Right cardiac atrium (tissue), 5 donors: ENCODE data around the gene TMBIM4. TPM values are rescaled to one million over a fixed set of nuclear protein-coding genes. Genes with fewer than 3 reads are reported as not detected.
"Not testable (repeated sequence)": the region's sequence is repeated elsewhere in the genome, so short reads cannot be mapped to it uniquely, and the experiment has no call there.

Experiments used
- ATAC-seq, 2 donors: fragments of 200-7000 bp; cut with Tn5 transposase; one replicate each; pipeline versions ENCODE4 v1.8.0 to v1.9.1; 2020; ENCODE audit warnings: moderate library complexity in 2 of 2, mild to moderate bottlenecking in 1 of 2
- DNase-seq, 3 donors: peaks; one replicate each; pipeline ENCODE4 v3.0.0-alpha.2; 2020
- H3K27ac ChIP-seq: one replicate; pipeline ENCODE4 v1.5.1; 2013; ENCODE audit warnings: mild to moderate bottlenecking, low read length, control low read depth, moderate library complexity
- H3K27me3 ChIP-seq: one replicate; pipeline ENCODE4 v1.6.1; 2013; ENCODE audit not compliant: control insufficient read depth, insufficient read depth
- H3K4me1 ChIP-seq: one replicate; pipeline ENCODE4 v1.6.1; 2013; ENCODE audit warnings: low read length; ENCODE audit not compliant: control insufficient read depth, insufficient read depth
- H3K4me3 ChIP-seq: one replicate; pipeline ENCODE4 v1.5.1; 2013; ENCODE audit warnings: low read length, control low read depth
- H3K9me3 ChIP-seq: one replicate; pipeline ENCODE4 v1.6.1; 2013; ENCODE audit warnings: low read length; ENCODE audit not compliant: control insufficient read depth
- WGBS: extraction: QIAGEN DNeasy Blood & Tissue Kit; methylation state at CpG from one replicate; pipeline ENCODE4 v1.1.7; 2013; 5-methylcytosine and 5-hydroxymethylcytosine counted together
- intact Hi-C, 4 donors: fragments of 100-400 bp; cut with DNase I; formaldehyde crosslinking; loops; one replicate each; pipeline versions ENCODE4 v1.11.0 to v1.14.0; 2022 to 2023
- polyA plus RNA-seq: library from polyadenylated mRNA; stranded (reverse); fragments of 200-250 nt; gene quantifications from one replicate; pipeline ENCODE4 v1.2.3, GENCODE V29; 2013
- total RNA-seq, 4 donors: library from RNA; stranded (reverse); fragmentation: NEBNext Ultra II Directional; extraction: Animal tissue kit (Norgen Biotek cat#: 25700); gene quantifications; one replicate each; pipeline ENCODE4 v1.2.1, GENCODE V29; 2021
- donor health status: healthy with polysubstance abuse.
- donor health status: DM: no; HTN: yes; CAD: no.
- donor health status: DM: no; HTN: no; CAD: no.
- donor health status: DM: no; HTN: yes; CAD: no; lungs with severe emphysema.
- donor health status: DM: yes; HTN: yes; CAD: no.

Gene TMBIM4
- total and polyA plus RNA-seq, 5 donors = 86.4 to 178 (median 91.3) TPM

DNA sequence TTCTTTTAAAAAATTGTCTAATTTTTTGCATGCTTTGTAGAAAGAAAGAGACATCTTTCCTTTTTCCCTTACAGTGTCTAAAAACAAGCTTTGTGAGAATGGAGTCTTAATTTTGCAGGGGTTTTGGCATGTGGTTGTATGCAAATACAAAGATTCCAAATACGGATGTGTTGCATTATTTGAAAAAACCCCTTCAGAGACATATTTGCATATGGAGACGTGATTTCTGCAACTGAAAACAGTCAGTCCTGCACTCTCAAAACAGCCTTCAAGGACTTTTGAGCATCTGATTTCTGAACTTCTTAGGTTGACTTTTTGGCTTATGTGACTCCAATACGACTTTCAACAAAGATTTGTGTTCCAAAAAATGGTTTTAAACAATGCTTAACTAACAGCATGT lies 27.0 kb upstream of the TMBIM4 start:
- Histone ChIP-seq H3K27ac (no peak overlapping the region), H3K4me3 (no peak overlapping the region), H3K9me3 (no peaks in the 10 kb centered on the region), H3K4me1 (peaks cover 5% of the 10 kb centered on the region), H3K27me3 (no peaks in the 10 kb centered on the region)
- DNase-seq (no peak), ATAC-seq (no peak)
- WGBS = 42% methylated on average over 3 of the region's 3 CpGs
- intact Hi-C loops = no loop called here

DNA sequence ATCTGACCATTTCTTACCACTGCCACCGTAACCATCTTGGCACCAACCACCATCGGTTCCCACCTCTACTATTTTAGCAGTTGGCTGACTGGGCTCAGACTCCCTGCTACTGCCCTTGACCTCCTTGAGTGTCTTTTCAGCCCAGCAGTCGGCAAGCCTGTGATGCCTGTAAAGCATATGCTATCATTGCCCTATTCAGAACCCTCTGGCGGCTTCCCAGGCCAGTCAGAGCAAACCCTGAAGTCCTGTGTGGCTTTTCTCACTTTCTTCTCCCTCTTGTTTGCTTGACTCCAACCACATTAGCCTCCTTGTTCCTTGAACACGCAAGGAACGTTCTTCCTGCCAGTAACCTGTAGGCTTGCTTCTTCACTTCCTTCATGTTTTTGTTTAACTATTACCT lies 25.4 kb upstream of the TMBIM4 start:
- H3K4me1 ChIP-seq = peaks cover 8% of the 10 kb centered on the region
- 67% methylated on average over 6 of the region's 6 CpGs for WGBS
- no peak overlapping the region for H3K4me3 ChIP-seq
- intact Hi-C loops = no loop called here
- H3K27me3 ChIP-seq = no peaks in the 10 kb centered on the region
- ATAC-seq (no peak), DNase-seq (no peak)
- no peak overlapping the region for H3K27ac ChIP-seq
- H3K9me3 ChIP-seq = no peaks in the 10 kb centered on the region

DNA sequence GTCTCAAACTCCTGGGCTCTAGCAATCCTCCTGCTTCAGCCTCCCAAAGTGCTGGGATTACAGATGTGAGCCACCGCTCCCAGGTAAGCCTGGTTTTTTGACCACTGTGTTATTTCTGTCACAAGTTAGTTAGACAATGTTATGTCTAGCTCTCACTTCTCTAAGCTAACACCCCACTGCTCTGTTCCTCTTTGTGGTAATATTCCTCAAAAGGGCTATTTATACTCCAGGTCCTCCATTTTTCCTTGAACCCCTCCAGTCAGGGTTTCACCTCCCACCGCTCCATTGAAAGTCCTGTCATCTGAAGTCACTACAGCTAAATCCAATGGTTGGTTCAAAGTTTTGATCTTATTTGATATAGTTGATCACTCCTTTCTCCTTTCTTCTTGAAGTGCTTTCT lies 24.3 kb upstream of the TMBIM4 start:
- intact Hi-C loops = no loop called here
- ATAC-seq = no peak
- H3K9me3 ChIP-seq = no peaks in the 10 kb centered on the region
- H3K4me1 ChIP-seq = peaks cover 7% of the 10 kb centered on the region
- no peak for DNase-seq
- no peak overlapping the region for H3K4me3 ChIP-seq
- 97% methylated on average over 2 of the region's 2 CpGs for WGBS
- H3K27ac ChIP-seq = no peak overlapping the region
- H3K27me3 ChIP-seq = no peaks in the 10 kb centered on the region

GRCh38 chr12:66191547-66192126 lies 21.8 kb upstream of the TMBIM4 start:
- WGBS = 72% methylated on average over 7 of the region's 7 CpGs
- DNase-seq (no peak), ATAC-seq (no peak)
- Histone ChIP-seq H3K27me3 (no peaks in the 10 kb centered on the region), H3K27ac (no peak overlapping the region), H3K9me3 (no peaks in the 10 kb centered on the region), H3K4me3 (no peak overlapping the region), H3K4me1 (peaks cover 3% of the 10 kb centered on the region)
- intact Hi-C loops = no loop called here

DNA sequence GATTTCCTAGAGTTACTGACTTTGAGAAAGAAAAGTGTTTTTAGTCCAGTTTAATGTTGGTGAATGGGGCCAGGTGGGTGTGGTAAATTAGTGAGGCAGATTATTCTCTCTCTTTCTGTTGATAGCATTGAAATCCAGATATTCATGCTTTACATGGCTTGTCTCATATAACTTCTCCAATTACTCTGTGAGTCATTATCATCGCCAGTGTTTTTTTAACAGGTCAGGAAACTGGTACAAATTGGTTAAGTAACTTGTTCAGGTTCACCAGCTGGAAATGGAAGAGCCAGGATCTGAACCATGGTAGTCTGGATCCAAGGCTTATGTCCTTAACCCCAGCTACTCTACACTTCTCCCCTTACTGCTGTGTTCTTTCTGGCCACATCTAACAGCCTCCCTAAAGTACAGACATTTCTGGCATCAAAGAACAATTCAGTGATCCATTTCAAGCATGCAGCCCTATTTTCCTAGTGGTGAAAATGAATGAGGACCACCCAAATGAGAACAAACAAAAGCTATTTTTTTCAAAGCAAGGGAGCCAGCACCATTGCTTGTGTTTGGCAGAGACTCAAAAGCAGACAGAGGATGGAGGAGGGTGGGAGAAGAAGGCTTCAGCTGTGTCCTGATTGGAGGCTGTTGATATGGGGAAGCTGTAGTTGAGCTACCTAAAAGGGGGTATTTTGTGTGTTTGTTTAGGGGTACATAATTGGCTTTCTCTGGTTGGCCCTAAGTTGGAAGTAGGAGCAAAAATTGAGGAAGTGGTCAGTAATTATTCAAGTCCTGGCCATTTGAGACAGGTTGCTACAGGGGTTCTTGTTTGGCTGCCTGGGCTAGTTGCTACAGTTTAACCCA lies 20.9 kb upstream of the TMBIM4 start:
- 47% methylated on average over 1 of the region's 1 CpG for WGBS
- H3K9me3 ChIP-seq = no peaks in the 10 kb centered on the region
- DNase-seq (no peak), ATAC-seq (no peak)
- intact Hi-C loops = no loop called here
- peaks cover 3% of the 10 kb centered on the region for H3K4me1 ChIP-seq
- no peaks in the 10 kb centered on the region for H3K27me3 ChIP-seq
- peak overlapping the region; percentile 81 for H3K4me3 ChIP-seq
- peak overlapping the region; percentile 42 for H3K27ac ChIP-seq

GRCh38 chr12:66189889-66190288 lies 20.1 kb upstream of the TMBIM4 start:
- 44% methylated on average over 6 of the region's 6 CpGs for WGBS
- intact Hi-C loops = no loop called here
- ATAC-seq = no peak
- Histone ChIP-seq H3K4me1 (peaks cover 3% of the 10 kb centered on the region), H3K4me3 (peak overlapping the region; percentile 81), H3K9me3 (no peaks in the 10 kb centered on the region), H3K27ac (no peak overlapping the region), H3K27me3 (no peaks in the 10 kb centered on the region)
- DNase-seq = no peak

DNA sequence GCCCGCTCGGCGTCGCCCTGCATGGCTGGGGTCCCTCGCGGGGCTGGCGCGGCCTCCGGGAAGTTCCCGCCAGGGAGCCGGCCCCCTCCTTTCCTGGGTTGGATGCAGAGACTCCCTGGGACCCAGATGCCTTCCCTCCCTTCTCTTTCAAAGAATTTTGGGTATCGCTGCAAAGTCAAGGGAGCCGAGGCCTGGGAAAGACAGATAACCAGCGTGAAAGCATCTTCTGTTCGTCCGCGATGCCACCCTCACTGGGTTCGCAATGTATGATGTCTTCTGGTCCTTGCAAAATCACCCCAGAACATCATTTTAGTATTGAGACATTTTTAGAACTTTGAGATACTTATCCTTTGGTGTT lies 19.7 kb upstream of the TMBIM4 start:
- no peak for ATAC-seq

GRCh38 chr12:66188584-66189485 lies 19.0 kb upstream of the TMBIM4 start, which contains the start of gene IRAK3:
Gene IRAK3, plus strand, starts transcription at chr12:66189214. Its CDS starts 86 bp downstream, at chr12:66189300.
- 17% methylated on average over 82 of the region's 82 CpGs for WGBS
- Histone ChIP-seq H3K27me3 (no peaks in the 10 kb centered on the region), H3K4me1 (peaks cover 3% of the 10 kb centered on the region), H3K27ac (peak within 1 kb of the TSS; percentile 84), H3K9me3 (no peaks in the 10 kb centered on the region), H3K4me3 (peak within 1 kb of the TSS; percentile 81)
- ATAC-seq (peak; percentile 98 to 99), DNase-seq (peak; percentile 94 to 97 (median 96))
- intact Hi-C loops = no loop called here

More for the DNA sequence above, 19.7 kb upstream of the TMBIM4 start:
- peak overlapping the region; percentile 84 for H3K27ac ChIP-seq
- peak overlapping the region; percentile 81 for H3K4me3 ChIP-seq
- 10% methylated on average over 18 of the region's 18 CpGs for WGBS
- H3K27me3 ChIP-seq = no peaks in the 10 kb centered on the region
- intact Hi-C loops = no loop called here
- H3K9me3 ChIP-seq = no peaks in the 10 kb centered on the region
- no peak for DNase-seq
- peaks cover 3% of the 10 kb centered on the region for H3K4me1 ChIP-seq

GRCh38 chr12:66187821-66188220 lies 18.0 kb upstream of the TMBIM4 start:
- Histone ChIP-seq H3K9me3 (no peaks in the 10 kb centered on the region), H3K27me3 (no peaks in the 10 kb centered on the region), H3K4me1 (peaks cover 3% of the 10 kb centered on the region), H3K27ac (no peak overlapping the region), H3K4me3 (no peak overlapping the region)
- DNase-seq (no peak), ATAC-seq (no peak)
- intact Hi-C loops = no loop called here
- 89% methylated on average over 4 of the region's 4 CpGs for WGBS

- Histone ChIP-seq H3K4me3 (no peak overlapping the region), H3K9me3 (no peaks in the 10 kb centered on the region), H3K27ac (no peak overlapping the region), H3K27me3 (no peaks in the 10 kb centered on the region), H3K4me1 (peaks cover 3% of the 10 kb centered on the region)
- DNase-seq = no peak
- intact Hi-C loops = no loop called here
- no peak for ATAC-seq
- WGBS = 72% methylated on average over 2 of the region's 2 CpGs
These were observed 17.2 kb upstream of the TMBIM4 start for GRCh38 chr12:66187036-66187435.

DNA sequence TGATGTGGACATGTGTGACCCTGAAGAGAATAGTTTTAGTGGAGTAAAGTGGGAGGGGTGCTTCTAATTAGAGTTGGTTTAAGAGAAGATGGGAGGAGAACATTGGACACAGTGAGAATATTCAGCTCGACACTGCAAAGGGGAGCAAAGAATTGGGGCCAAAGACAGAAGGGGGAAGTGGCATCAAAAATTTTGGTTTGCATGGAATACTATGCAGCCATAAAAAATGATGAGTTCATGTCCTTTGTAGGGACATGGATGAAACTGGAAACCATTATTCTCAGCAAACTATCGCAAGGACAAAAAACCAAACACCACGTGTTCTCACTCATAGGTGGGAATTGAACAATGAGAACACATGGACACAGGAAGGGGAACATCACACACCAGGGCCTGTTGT lies 15.0 kb upstream of the TMBIM4 start:
- intact Hi-C loops, H3K27me3 ChIP-seq, ATAC-seq, H3K27ac ChIP-seq, H3K4me3 ChIP-seq, H3K4me1 ChIP-seq, H3K9me3 ChIP-seq, DNase-seq: not testable (repeated sequence)
- 91% methylated on average over 2 of the region's 3 CpGs for WGBS
